ENCODE results near the gene NPC2.

Gene NPC2

DNA sequence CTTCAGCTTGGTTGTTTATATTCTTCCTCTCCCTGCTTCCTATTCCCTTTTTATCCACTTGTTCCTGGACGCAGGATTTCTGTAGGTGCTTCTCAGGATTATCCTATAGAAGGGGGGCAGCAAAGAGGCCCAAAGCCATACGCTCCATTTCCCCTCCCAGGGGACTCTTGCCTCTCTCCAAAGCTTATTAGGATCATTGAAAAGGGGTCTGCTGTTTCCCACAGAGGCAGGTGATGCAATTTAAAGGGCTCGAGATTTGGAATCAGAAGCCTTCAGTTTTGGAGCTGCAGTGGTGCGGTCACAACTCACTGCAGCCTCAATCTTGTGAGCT lies 35.6 kb downstream of the NPC2 start:
- TF ChIP-seq GATA3 (IDR thresholded peaks at IDR 0.05; ENCODE audit: low read depth, low read length) = no peak
- no peak for TF ChIP-seq GATA2 (IDR thresholded peaks at IDR 0.05; ENCODE audit: low read depth, low read length)

- TF ChIP-seq GATA3 (IDR thresholded peaks at IDR 0.05; ENCODE audit: low read depth, low read length) = no peak
Measured at GRCh38 chr14:74456684-74457564, 36.2 kb downstream of the NPC2 start.

DNA sequence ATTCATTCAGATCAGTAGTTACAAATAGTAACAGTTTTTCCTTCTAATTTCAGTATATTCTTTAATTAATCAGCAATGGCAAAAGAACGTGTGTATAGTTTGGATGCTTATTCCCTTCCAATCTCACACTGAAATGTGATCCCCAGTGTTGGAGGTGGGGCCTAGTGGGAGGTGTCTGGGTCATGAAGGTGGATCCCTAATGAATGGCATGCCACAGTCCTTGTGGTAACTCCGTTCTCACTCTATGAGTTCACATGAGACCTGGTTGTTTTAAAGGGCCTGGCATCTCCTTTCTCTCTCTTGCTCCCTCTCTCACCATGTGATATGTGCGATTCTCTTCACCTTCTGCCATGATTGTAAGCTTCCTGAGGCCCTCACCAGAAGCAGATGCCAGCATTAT lies 48.2 kb downstream of the NPC2 start:
- no peak for TF ChIP-seq GATA3 (IDR thresholded peaks at IDR 0.05; ENCODE audit: low read depth, low read length)
- TF ChIP-seq GATA2 (IDR thresholded peaks at IDR 0.05; ENCODE audit: low read depth, low read length) = no peak

- TF ChIP-seq GATA3 (IDR thresholded peaks at IDR 0.05; ENCODE audit: low read depth, low read length) = no peak
- no peak for TF ChIP-seq GATA2 (IDR thresholded peaks at IDR 0.05; ENCODE audit: low read depth, low read length)
Measured at GRCh38 chr14:74442757-74443156, 50.3 kb downstream of the NPC2 start.

DNA sequence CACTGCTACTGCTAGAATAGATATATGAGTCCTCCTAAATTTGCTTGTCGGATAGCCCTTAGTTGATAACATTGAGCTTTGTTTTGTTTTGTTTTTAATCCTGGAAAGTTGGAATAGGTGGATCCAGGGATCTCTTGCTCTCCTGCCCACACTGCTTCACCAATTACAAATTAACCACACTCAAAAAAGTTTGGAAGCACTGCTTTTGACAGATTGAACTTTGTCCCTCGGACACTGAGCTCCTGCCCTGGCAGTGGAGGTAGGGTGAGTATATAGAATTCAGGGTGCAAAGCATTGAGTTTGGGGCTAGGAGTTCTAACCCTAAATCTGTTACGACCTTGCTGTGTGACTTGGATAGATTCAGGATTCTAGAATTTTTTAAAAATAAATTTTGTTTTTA lies 52.0 kb downstream of the NPC2 start:
- TF ChIP-seq GATA2 (IDR thresholded peaks at IDR 0.05; ENCODE audit: low read depth, low read length) = no peak
- no peak for TF ChIP-seq GATA3 (IDR thresholded peaks at IDR 0.05; ENCODE audit: low read depth, low read length)

DNA sequence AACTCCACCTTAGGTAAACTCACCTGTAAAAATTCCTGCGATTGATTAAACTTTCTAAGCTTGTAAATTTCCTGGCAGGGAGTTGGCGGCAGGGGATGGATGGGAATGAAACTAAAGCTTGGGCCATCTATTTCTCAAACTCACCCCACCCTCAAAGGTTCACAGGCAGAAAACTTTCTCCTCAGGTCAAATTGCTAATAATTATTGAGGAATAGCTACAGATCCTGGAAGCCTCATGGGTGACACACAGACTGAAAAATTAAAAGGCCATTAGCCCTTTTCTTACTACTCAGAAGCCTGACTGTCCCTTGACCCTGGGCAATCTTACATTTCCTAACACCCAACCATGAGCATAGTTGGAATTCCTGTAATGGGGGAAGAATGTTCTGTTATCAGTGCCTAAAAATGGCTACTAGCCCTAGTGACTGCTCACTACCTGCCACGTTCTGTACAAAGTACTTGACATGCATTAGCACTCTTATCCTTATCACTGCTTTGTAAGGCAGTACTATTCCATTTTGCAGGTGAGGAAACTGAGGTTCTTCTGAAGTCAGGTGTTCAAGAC lies 54.7 kb downstream of the NPC2 start:
- TF ChIP-seq GATA2 (IDR thresholded peaks at IDR 0.05; ENCODE audit: low read depth, low read length) (no peak), GATA3 (IDR thresholded peaks at IDR 0.05; ENCODE audit: low read depth, low read length) (no peak)

GRCh38 chr14:74437496-74438053 lies 55.5 kb downstream of the NPC2 start:
- no peak for TF ChIP-seq GATA2 (IDR thresholded peaks at IDR 0.05; ENCODE audit: low read depth, low read length)
- no peak for TF ChIP-seq GATA3 (IDR thresholded peaks at IDR 0.05; ENCODE audit: low read depth, low read length)

- no peak for TF ChIP-seq GATA3 (IDR thresholded peaks at IDR 0.05; ENCODE audit: low read depth, low read length)
- no peak for TF ChIP-seq GATA2 (IDR thresholded peaks at IDR 0.05; ENCODE audit: low read depth, low read length)
Measured at GRCh38 chr14:74434294-74434693, 58.8 kb downstream of the NPC2 start.

- TF ChIP-seq GATA2 (IDR thresholded peaks at IDR 0.05; ENCODE audit: low read depth, low read length) = no peak
- TF ChIP-seq GATA3 (IDR thresholded peaks at IDR 0.05; ENCODE audit: low read depth, low read length) = no peak
Measured at GRCh38 chr14:74429991-74430390, 63.1 kb downstream of the NPC2 start.
